ENCODE results near the gene OR4F16. TPM values are rescaled to one million over a fixed set of nuclear protein-coding genes. Genes with fewer than 3 reads are reported as not detected.

Gene OR4F16
- total RNA-seq, result not detected in 2 replicates

GRCh38 chr1:686554-686953 is at the start of gene OR4F16:
Gene OR4F16 (minus strand): TSS chr1:686654. CDS start chr1:686654, 0 bp downstream.

Other genes starting within 250 kb of the OR4F16 start
- not detected in 2 replicates for gene OR4F29, start 235.0 kb downstream of the OR4F16 start, total RNA-seq
- 4.5 and 5.8 TPM in 2 replicates for gene SAMD11, start 237.3 kb upstream of the OR4F16 start, total RNA-seq